Posterior vena cava (tissue), 2 donors: ENCODE results near the gene CBARP. TPM values are rescaled to one million over a fixed set of nuclear protein-coding genes. Genes with fewer than 3 reads are reported as not detected.

Source experiments
- DNase-seq: peaks from one replicate; pipeline ENCODE4 v3.0.0-alpha.2; 2020; ENCODE audit warnings: low spot score
- intact Hi-C, 2 donors: fragments of 100-400 bp; cut with DNase I; formaldehyde crosslinking; loops; one replicate each; pipeline versions ENCODE4 v1.14.1 to v1.14.2; 2022 to 2023
- total RNA-seq, 2 donors: library from RNA; stranded (reverse); fragmentation: NEBNext Ultra II Directional; extraction: Animal tissue kit (Norgen Biotek cat#: 25700); gene quantifications; one replicate each; pipeline ENCODE4 v1.2.1, GENCODE V29; 2021
- donor health status: DM: yes; HTN: yes; CAD: no.
- donor health status: DM: yes; HTN: yes; CAD: no.

Gene CBARP
- total RNA-seq, 2 donors from 2014 or later, result 1.5 to 2.7 TPM

DNA sequence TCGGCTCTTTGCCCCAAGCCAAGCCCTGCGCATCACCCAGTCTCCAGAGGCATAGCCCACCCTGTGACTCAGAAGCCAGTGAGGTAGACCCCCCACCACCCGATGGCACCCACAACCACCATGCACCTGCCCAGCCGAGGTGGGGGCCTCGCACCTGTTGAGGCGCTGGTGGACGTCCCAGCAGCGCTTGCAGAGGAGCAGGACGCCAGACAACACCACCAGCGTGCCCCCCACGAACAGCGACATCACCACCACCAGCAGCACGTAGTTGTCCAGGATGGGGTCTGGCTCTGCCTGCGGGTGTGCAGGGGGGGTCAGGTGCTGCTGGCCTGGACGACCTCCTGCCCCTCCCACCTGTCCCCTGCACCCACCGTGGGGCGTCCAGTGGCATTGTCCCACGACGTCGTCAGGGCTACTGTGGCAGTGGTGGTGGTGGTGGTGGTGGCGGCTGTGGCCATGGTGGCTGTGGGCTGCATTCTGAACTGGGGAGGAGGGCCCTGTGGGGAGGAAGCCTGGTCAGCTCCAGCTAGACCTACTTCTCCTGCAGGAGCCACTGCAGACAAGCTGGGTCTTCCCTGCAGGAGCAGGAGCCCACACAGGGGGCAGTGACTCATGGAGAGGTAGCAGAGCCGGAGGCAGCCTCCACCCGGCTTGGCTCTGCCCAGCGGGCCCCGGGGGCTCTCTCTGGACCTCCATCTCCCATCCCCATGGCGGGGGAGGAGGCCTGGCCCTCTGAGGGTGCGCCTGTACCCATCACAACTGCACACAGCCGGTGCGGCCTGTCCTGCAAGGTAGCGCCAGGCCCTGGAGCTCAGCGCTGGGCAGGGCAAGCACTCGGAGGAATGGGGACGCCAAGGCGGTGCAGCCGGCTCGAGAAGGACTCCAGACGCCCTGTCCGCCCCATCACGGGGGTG lies 1.9 kb downstream of the CBARP start:
- no peak for DNase-seq
- intact Hi-C loops, result no loop called here

DNA sequence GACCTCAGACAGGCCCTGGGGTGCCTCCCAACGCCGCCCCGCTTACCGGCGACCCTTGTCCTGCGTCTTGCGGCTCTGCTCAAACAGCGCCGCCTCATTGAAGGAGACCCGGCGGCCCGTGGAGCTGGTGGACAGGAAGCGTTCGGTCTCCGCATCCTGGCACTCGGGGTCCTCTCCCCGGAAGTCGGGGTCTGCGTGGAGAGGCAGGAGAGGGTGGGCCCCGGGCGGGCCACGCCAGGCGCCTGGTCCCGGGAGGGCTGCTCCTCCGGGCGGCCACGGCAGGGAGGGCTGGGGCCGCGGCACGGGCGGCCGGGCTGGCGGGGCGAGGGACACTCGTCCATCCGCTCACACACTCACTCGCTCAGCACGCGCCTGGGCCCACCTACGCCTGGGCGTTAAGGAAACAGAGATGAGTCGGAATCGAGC lies 2.8 kb downstream of the CBARP start:
- intact Hi-C loops, result no loop called here
- DNase-seq, result no peak

DNA sequence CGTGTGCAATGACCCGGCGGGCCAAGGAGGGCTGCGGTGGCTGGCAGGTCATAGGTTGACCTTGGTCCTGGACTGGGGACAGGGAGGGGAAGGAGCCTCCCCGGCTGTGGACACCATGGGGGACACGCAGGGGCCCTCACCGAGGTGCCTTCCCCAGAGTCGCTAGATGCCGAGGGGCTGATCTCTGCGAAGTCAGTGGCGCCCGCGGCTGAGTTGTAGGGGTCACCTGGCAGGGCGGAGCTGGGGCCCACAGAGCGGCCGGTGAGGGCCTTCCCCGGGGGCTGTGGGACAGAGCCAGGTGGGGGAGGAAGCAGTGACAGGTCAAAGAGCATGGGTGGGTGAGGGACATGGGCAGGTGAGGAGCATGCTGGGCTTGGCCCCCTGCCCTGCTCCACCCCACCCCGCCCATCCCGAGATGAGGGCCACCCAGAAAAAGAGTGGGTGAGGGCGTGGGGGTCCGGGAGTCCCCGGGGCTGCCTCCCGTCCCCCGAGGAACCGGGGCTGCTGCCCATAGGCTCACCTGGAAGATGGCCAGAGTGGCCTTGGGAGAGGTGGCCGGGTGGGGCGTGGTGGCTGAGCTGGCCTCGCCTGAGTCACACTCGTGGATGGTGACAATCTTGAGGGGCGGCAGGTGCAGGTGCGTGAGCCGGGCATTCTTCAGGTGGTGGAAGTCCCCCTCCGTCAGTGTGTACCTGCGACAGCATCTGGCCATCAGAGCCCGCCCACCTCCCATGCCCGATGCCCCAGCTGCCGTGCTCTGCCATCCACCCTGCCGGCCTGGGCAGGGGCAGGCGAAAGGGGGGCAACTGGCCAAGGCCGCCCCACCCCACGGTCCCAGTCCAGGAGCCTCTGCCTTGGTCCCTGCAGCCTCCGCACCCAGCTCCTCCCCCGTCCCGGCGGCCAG lies 3.5 kb downstream of the CBARP start:
- intact Hi-C loops, result no loop called here
- no peak for DNase-seq

DNA sequence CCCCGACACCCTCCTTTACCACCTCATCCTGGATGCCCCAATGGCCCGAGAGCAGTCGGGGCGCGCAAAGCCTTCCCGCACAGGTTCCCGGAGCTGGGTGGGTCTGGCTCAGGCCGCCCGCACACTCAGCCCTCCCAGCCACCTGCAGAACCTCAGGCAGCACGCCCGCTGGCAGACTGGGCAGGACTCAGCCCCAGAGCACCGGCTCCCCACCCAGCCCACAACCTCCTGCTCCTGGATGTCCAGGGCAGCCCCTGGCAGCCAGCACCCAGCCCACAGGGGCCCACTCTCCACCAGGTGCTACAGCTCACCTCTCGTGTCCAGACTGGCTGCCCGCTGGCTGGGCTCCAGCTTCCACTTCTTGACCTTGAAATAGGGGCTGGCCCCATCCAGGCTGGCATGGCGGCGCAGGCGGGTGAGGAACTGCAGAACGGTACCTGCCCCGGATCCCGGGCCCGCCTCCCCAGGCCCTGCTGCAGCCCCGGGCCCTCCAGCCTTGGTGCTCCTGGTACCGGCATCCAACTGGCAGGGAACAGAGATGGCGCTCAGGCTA lies 4.6 kb downstream of the CBARP start:
- intact Hi-C loops, result no loop called here
- DNase-seq, result no peak

DNA sequence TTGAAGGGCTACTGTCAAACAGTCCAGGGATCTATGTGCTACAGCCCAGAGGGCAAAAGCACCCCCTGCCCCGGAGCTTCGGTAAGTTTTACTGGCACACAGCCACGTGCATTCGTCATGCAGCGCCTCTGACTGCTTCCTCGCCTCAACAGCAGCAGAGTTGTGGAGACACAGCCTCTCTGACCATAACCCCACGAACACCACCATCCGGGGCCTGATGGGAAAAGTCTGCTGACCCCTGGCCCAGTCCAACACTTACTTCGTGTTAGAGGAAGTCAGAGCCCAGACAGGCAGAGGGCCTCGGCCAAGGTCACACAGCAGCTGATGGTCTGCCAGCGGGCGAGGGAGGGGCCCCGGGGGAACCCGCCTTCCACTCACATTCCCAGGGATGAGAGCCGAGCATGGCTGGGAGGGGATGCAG lies 5.1 kb downstream of the CBARP start:
- intact Hi-C loops, result no loop called here
- DNase-seq, result no peak

DNA sequence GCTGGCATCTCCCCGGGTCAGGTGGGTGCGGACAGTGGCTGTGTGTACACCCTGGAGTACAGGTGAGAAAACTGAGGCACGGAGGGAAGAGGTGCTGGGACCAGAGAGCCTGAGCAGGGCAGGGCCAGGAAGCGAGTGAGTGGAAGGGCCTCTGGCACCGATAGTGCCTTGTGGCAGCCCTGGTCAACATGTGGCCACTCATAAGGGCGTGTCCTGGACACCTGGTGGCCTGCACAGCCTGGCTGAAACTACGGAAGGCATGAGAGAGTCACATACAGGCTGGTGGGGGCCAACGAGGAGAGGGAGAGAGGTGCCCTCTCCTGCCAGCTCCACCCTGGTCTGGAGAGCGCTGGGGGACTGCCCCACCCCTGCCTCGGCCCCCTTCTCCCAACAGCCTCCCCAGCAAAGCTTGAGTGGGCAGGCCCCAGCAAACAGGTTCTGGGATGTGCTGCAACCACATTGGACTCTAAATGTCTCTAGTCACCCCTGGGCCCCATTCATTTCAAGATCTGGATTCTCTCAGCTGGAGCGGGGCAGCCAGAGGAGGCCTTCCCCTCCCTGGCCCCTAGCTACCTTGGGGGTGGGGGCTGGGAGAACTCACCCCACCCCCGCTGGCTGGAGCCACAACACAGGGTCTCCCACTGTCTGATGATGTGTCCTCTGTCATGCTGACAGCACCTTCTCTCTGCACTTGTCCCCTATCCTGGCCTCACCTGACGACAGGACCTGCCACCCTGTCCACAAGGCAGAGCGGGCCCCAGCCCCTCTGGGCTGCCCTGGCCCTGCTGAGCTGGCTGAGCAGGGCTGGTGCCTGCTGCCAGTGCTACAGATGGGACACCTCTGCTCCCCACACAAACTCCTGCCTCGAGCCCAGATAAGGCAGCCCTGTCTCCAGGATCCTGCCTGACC lies 5.8 kb downstream of the CBARP start:
- DNase-seq, result no peak
- intact Hi-C loops, result no loop called here

DNA sequence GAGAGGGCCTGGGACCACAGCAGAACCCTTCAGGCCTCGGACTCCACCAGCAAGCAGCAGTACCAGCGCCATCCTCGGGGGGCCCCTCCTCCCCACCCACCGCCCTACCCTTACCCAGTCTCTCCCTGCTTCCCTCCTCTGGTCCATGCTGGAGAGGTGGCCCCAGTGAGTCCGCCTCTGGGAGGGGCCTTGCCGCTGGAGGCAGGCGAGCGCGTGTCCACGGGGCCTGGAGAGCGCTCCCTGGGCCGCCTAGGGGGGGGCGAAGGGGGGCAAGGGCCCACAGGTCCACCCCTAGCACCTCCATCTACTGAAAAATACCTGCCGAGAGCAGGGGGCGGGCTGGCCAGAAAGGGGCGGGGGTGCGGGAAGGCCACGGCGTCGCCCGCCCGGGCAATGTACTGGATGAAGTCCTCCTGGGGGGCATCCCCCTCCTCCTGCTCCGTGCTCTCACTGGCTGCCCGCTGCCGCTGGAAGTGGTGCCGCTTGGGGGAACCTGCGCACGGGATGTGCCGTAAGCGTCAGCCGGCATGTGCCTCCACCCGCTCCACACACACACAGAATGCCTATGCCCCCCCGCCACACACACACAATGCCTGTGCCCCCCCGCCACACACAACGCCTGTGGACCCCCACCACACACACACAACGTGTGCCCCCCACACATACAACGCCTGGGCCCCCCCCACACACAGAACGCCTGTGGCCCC lies 6.9 kb downstream of the CBARP start:
- DNase-seq, result no peak
- intact Hi-C loops, result no loop called here

DNA sequence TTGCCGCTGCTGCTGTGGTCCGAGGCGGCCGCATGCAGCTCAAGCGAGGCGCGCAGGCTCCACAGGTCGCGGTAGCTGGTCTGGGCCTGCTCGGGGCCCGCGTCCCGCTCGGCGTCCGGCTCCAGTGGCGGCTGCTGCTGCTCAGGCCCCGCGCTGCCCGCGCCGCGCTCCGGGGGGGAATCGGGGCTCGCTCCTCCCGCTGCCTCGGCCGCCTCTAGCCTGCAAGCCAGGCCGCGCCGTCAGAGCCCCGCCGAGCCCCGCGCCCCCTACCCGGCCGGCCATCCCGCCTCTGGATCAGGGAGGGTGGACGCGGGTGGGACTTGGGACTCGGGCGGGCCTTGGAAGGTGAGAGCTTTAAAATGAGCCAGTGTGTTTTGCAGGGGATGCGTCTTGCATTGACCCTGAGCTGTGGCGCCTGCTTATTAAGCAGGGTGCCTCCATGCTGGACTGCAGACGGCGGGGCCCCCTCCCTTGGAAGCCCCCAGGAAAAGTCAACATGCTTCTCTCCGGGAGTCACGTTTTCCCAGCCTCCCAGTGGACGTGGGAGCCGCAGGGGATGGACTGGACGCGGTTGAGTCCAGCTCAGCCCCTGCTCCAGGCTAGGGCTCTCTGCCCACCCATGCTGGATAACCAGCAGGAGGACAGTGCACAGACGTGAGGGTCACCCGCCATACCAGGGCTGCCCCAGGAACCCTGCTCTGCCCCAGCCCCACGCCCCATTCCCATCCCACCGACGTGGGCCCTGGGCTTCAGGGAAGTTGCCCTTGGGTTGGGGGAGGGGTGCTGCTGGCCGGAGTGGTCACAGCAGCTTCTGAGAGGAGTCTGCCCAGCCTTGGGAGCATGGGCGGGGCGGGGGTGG lies 7.7 kb downstream of the CBARP start:
- intact Hi-C loops, result no loop called here
- no peak for DNase-seq

DNA sequence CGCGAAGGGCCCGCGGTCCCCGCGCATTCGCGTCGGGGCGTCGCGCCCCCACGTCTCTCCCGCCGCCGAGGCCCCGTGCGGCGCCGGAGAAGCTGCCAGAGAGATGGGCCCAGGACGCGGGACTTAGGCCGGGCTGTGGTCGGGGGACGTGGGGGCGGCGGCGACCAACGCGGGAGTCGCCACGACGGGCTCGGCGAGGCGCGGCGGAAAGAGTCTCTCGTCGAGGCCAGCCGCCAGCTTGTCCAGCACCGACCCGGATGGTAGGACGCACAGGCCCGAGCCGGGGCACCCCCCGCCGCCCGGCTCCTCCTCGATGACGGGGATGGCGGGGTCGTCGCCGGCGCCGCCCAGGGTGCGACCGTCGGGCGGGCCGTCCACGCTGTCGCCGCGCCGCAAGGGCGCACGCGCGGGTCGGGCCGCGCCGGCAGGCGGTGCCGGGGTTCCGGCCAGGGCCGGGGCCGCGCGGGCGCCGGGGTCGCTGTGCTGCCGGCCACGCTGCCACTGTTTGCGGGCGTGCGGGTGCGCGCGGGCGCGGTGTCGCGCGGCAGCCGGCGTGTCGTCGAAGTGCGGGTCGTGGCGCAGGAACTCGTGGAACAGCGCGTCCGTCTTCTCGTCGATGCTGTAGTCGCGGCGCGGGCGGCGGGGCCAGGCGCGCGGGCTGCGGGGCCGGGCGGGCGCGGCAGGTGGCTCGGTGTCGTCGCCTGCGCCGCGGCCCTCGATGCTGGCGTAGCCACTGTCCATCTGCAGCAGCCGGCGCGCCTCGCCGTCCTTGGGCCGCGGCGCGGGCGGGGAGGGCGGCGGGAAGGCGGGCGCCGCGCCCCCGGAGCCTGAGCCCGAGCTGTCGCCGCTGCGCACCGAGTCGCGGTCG lies 8.5 kb downstream of the CBARP start:
- no peak for DNase-seq
- intact Hi-C loops, result no loop called here

DNA sequence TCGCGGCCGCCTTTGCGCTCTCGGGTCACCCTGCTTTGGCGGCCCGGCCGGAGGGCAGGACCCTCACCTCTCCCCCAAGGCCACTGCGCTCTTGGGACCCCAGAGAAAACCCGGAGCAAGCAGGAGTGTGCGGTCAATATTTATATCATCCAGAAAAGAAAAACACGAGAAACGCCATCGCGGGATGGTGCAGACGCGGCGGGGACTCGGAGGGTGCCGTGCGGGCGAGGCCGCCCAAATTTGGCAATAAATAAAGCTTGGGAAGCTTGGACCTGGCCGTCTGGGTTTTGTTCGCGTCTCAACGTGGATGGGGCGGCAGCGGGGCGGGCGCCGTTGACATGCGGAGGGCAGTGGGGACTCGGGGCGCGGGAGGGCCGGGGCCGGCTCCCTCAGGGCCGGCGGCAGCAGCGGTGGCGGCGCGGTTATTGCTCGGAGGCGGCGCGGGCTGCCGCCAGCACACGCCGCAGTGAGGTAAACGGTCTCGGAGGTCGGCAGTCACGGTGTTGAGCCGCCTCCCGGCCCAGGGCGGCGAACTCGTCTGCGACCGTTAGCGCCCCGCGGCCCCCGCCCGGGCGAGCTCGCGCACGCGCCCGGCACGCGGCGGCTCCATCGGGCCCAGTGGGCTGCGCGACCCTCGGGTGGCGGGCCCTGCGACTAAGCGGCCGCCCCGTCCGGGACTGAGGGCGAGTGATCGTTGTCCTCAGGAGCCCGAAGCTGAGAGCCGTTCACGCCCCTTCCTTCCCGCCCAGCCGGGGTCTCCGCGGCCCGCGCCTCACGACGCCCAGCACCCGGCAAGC lies 9.4 kb downstream of the CBARP start:
- no peak for DNase-seq
- intact Hi-C loops, result no loop called here

DNA sequence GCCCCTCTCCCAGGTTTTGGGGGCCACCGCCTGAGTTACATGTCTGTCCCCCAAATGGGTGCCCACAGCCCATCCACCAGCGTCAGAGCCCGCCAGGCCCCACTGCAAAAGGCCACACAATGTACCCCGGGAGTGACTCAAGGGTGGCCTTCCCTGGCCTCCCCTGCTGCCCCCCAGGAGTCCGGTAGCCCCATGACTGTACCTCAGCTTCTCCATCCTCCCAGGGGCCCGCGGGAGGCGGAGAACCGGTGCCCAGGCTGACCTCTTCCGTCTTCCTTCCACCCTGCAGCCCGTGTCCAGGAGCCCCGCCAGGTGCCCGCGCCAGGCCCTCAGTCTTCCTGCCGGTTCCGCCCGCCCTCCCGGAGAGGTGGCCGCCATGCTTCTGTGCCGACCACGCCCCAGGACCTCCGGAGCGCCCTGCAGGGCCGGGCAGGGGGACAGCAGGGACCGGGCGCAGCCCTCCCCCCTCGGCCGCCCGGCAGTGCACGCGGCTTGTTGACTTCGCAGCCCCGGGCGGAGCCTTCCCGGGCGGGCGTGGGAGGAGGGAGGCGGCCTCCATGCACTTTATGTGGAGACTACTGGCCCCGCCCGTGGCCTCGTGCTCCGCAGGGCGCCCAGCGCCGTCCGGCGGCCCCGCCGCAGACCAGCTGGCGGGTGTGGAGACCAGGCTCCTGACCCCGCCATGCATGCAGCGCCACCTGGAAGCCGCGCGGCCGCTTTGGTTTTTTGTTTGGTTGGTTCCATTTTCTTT lies 10.3 kb downstream of the CBARP start:
- intact Hi-C loops, result no loop called here
- DNase-seq, result no peak

DNA sequence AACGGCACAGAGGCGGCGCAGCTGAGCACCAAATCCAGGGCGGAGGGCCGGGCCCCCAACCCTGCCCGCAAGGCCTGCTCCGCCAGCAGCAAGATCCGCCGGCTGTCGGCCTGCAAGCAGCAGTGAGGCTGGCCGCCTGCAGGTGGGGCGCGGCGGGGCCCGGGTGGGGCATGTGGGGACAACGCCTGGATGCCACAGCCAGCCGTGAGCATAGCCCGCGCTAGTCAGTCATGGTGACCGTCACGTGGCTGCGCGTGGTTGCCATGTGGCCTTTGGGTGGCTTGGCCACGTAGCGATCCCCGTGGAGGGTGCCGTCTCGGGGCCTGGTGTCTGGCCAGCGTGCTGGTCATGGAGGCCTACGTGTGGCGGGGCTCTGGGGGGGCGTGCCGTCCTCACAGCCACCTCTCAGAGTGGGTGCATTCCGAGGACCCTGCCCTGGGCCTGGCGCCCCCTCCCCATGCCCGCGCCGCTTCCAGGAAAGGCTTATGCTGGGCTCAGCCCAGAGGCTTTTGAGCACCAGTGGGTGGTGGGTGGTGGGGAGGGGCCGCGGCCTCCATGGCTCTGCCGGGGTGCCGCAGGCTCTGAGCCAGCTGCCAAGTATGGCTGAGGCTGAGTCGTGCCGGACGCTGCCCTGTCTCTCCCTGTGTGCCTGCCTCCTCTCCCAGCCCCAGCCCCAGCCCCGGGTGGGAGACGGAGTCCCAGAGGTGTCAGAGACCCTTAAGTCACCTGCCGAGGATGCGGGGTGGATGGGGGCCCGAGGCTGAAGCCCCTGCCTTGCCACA lies 11.1 kb downstream of the CBARP start:
- intact Hi-C loops, result no loop called here
- DNase-seq, result no peak

DNA sequence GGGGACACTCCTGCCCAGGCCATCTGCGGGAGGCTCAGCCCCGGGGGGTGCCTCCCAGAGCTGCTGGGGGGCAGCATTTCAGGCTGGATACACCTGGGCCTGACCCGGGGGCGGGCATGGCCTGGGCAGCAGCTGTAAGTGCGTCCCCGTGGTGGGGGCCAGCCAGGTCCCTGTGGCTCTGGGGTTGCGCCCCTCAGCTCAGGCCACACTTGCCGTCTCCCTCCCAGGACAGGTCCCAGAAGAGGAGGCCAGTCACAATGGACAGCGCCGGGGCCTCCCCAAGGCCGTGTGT lies 11.6 kb downstream of the CBARP start:
- no peak for DNase-seq
- intact Hi-C loops, result no loop called here

DNA sequence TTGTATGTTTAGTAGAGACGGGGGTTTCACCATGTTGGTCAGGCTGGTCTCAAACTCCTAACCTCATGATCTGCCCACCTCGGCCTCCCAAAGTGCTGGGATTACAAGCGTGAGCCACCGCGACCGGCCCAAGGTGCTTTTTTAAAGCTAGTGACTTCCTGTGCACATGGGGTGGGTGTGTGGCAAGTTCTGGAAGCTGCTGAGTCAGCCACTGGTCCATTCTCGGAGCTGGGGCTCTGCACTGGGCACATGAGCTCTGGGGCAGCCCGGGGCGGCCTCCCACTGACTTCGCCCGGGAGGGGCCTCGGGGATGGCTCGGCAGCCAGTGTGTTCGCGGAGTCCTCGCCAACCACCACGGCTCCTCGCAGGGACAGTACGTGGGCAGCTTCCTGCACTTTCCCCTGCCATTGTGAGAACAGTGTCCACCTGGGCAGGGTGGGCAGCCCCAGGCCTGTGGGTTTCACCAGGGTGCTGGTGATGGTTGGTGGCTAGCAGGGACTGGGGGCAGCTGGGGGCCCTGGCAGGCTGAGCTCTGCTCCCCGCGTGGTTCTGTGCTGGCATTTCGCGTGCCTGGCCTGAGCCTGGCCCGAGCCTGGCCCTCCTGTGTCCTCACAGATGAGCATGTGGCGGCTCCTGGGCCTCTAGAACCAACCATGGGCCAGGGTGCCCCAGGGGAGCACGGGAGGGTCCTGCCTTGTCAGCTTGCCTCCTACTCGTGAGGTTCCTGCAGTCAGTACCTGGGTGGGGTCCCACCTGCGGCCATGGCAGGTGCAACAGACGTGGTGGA lies 12.2 kb downstream of the CBARP start:
- DNase-seq, result no peak
- intact Hi-C loops, result no loop called here
